ENCODE results near the gene ATP11C. TPM values are rescaled to one million over a fixed set of nuclear protein-coding genes. Genes with fewer than 3 reads are reported as not detected.
"Not testable (repeated sequence)": the region's sequence is repeated elsewhere in the genome, so short reads cannot be mapped to it uniquely, and the experiment has no call there.

Gene ATP11C
- total RNA-seq, 2 experiments from 2014 or later, result 15.2 to 18.2 TPM

- Mint-ChIP-seq H3K36me3 (ENCODE audit: low read depth) (no peaks in the 10 kb centered on the region), H3K9me3 (no peaks in the 10 kb centered on the region), H3K4me3 (no peak overlapping the region), H3K4me1 (ENCODE audit: low read depth) (no peaks in the 10 kb centered on the region), H3K27ac (no peak overlapping the region), H3K27me3 (peaks cover 22% of the 10 kb centered on the region)
- TF ChIP-seq, protein P1, sequence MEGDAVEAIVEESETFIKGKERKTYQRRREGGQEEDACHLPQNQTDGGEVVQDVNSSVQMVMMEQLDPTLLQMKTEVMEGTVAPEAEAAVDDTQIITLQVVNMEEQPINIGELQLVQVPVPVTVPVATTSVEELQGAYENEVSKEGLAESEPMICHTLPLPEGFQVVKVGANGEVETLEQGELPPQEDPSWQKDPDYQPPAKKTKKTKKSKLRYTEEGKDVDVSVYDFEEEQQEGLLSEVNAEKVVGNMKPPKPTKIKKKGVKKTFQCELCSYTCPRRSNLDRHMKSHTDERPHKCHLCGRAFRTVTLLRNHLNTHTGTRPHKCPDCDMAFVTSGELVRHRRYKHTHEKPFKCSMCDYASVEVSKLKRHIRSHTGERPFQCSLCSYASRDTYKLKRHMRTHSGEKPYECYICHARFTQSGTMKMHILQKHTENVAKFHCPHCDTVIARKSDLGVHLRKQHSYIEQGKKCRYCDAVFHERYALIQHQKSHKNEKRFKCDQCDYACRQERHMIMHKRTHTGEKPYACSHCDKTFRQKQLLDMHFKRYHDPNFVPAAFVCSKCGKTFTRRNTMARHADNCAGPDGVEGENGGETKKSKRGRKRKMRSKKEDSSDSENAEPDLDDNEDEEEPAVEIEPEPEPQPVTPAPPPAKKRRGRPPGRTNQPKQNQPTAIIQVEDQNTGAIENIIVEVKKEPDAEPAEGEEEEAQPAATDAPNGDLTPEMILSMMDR (IDR thresholded peaks at IDR 0.05), result no peak
- ATAC-seq (ENCODE audit: poor library complexity) (no peak), DNase-seq (no peak)
- ChIA-PET POLR2A (no interaction called here), CTCF (no interaction called here)
- Histone ChIP-seq H3K27me3 (ENCODE audit: control insufficient read depth in 1 of 2, insufficient read depth in 2 of 2, low read length in 2 of 2) (peaks cover 0 to 7% of the 10 kb centered on the region in 2 experiments), H3K9me3 (ENCODE audit: control insufficient read depth in 1 of 2, insufficient read depth in 1 of 2, low read length in 2 of 2) (no peaks in the 10 kb centered on the region), H3K4me1 (ENCODE audit: insufficient read depth, low read length) (no peaks in the 10 kb centered on the region), H3K27ac (ENCODE audit: low read depth in 1 of 2, low read length in 2 of 2) (no peak overlapping the region), H3K36me3 (ENCODE audit: insufficient read depth, low read length) (no peaks in the 10 kb centered on the region), H3K4me3 (ENCODE audit: low read length) (no peak overlapping the region)
- intact Hi-C loops (cut with DNase I, micrococcal nuclease), result no loop called here
Measured at GRCh38 chrX:139692506-139692849, 240.4 kb downstream of the ATP11C start.

DNA sequence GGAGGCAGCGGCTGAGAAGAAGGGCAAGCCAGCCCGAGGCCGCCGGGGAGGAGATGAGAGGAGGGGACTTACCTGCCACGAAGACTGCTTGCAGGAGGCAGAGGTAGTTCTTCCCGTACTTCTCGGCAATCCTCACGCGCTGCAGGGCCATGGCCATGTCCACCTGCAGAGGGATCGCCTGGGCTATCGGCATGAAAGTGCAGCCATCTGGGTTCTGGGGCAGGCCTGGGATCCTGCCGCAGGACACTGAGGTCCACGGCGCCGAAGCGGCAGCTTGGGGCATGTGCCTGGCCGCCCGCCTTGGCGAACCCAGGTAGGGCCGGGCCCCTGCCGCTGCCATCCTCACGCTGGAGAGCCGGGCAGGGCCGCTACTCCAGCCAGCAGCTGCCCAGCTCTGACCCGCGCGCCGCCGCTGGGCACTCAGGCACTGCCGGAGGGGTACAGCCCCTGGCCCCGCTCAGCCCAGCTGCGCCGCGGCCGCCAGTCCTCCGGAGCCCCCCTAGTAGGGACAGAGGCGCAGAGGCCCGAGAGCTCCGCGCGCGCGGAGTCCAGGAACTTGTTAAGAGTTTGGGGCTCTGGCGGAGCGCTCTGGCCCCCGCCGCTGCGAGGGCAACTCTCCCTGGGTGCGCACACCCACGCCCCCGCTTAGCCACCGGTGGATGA, 240.9 kb downstream of the ATP11C start:
- Histone ChIP-seq H3K4me3 (ENCODE audit: low read length) (no peak overlapping the region), H3K27me3 (ENCODE audit: control insufficient read depth in 1 of 2, insufficient read depth in 2 of 2, low read length in 2 of 2) (peaks cover 0 to 7% of the 10 kb centered on the region in 2 experiments), H3K9me3 (ENCODE audit: control insufficient read depth in 1 of 2, insufficient read depth in 1 of 2, low read length in 2 of 2) (no peaks in the 10 kb centered on the region), H3K27ac (ENCODE audit: low read depth in 1 of 2, low read length in 2 of 2) (no peak overlapping the region), H3K4me1 (ENCODE audit: insufficient read depth, low read length) (no peaks in the 10 kb centered on the region), H3K36me3 (ENCODE audit: insufficient read depth, low read length) (no peaks in the 10 kb centered on the region)
- H3K4me3 Mint-ChIP-seq, result no peak overlapping the region
- H3K27me3 Mint-ChIP-seq, result peaks cover 22% of the 10 kb centered on the region
- intact Hi-C loops (cut with DNase I, micrococcal nuclease), result no loop called here
- H3K4me1 Mint-ChIP-seq (ENCODE audit: low read depth), result no peaks in the 10 kb centered on the region
- no peak overlapping the region for H3K27ac Mint-ChIP-seq
- CTCF ChIA-PET, result no interaction called here
- no peaks in the 10 kb centered on the region for H3K9me3 Mint-ChIP-seq
- H3K36me3 Mint-ChIP-seq (ENCODE audit: low read depth), result no peaks in the 10 kb centered on the region
- DNase-seq (no peak), ATAC-seq (ENCODE audit: poor library complexity) (no peak)
- TF ChIP-seq, protein P1 (IDR thresholded peaks at IDR 0.05), result no peak
- POLR2A ChIA-PET, result no interaction called here

DNA sequence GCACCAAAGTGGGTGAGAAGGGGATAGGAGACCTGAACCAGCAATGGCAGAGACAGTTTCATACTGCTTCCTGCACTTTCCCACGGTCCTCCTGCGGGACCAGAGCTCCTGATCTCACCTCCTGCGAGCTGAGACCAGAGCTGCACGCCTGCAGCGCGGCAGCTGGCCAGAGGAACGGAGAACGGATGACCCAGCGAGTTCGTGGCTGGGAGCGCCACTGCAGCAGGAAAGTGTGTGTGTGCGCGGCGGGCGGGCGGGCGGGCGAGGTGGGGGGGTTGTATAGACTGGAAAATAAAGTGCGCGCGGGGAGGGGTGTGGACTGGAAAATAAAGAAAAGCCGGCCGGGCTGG, 241.4 kb downstream of the ATP11C start:
- Mint-ChIP-seq H3K4me3 (no peak overlapping the region), H3K36me3 (ENCODE audit: low read depth) (no peaks in the 10 kb centered on the region), H3K27ac (no peak overlapping the region), H3K4me1 (ENCODE audit: low read depth) (no peaks in the 10 kb centered on the region), H3K9me3 (no peaks in the 10 kb centered on the region), H3K27me3 (peaks cover 22% of the 10 kb centered on the region)
- TF ChIP-seq, protein P1 (IDR thresholded peaks at IDR 0.05), result no peak
- Histone ChIP-seq H3K4me1 (ENCODE audit: insufficient read depth, low read length) (no peaks in the 10 kb centered on the region), H3K9me3 (ENCODE audit: control insufficient read depth in 1 of 2, insufficient read depth in 1 of 2, low read length in 2 of 2) (no peaks in the 10 kb centered on the region), H3K36me3 (ENCODE audit: insufficient read depth, low read length) (no peaks in the 10 kb centered on the region), H3K27ac (ENCODE audit: low read depth in 1 of 2, low read length in 2 of 2) (no peak overlapping the region), H3K27me3 (ENCODE audit: control insufficient read depth in 1 of 2, insufficient read depth in 2 of 2, low read length in 2 of 2) (peaks cover 0 to 7% of the 10 kb centered on the region in 2 experiments), H3K4me3 (ENCODE audit: low read length) (no peak overlapping the region)
- ChIA-PET CTCF (no interaction called here), POLR2A (no interaction called here)
- intact Hi-C loops (cut with DNase I, micrococcal nuclease), result no loop called here
- no peak for ATAC-seq (ENCODE audit: poor library complexity)
- no peak for DNase-seq

GRCh38 chrX:139685175-139685574, 247.7 kb downstream of the ATP11C start:
- H3K27ac ChIP-seq (ENCODE audit: low read depth in 1 of 2, low read length in 2 of 2); POLR2A ChIA-PET; H3K27me3 ChIP-seq (ENCODE audit: control insufficient read depth in 1 of 2, insufficient read depth in 2 of 2, low read length in 2 of 2); H3K9me3 Mint-ChIP-seq; H3K9me3 ChIP-seq (ENCODE audit: control insufficient read depth in 1 of 2, insufficient read depth in 1 of 2, low read length in 2 of 2); H3K36me3 ChIP-seq (ENCODE audit: insufficient read depth, low read length); H3K4me1 Mint-ChIP-seq (ENCODE audit: low read depth); CTCF ChIA-PET; ATAC-seq (ENCODE audit: poor library complexity); H3K4me3 Mint-ChIP-seq; H3K4me3 ChIP-seq (ENCODE audit: low read length); H3K27me3 Mint-ChIP-seq; H3K27ac Mint-ChIP-seq; H3K4me1 ChIP-seq (ENCODE audit: insufficient read depth, low read length); DNase-seq; intact Hi-C loops (cut with DNase I, micrococcal nuclease): not testable (repeated sequence)
- peaks cover 17% of the 10 kb centered on the region for H3K36me3 Mint-ChIP-seq (ENCODE audit: low read depth)
